ENCODE data around the gene HCFC1R1.

- TF ChIP-seq CTCF (IDR thresholded peaks at IDR 0.05) (no peak), EZH2 (IDR thresholded peaks at IDR 0.05) (no peak)
These were observed 11.7 kb upstream of the HCFC1R1 start for GRCh38 chr16:3035289-3035971.
